Epithelial cell of prostate (primary cell): ENCODE results near the gene PGAM2.
A peak's percentile ranks its signal among the peaks of the same experiment; 100 is the strongest.

Experiments
- DNase-seq: peaks from one replicate; pipeline ENCODE4 v3.0.0-alpha.2; 2011; ENCODE audit warnings: low read depth, low spot score
- H3K27ac ChIP-seq: fragments of 450-650 bp; 2 replicates; pipeline ENCODE4 v1.5.1; 2017; ENCODE audit warnings: mild to moderate bottlenecking

Gene PGAM2

GRCh38 chr7:44068054-44068453 lies 2.7 kb upstream of the PGAM2 start:
- H3K27ac ChIP-seq: no peak overlapping the region
- no peak for DNase-seq

GRCh38 chr7:44067064-44067951 lies 1.9 kb upstream of the PGAM2 start:
- no peak overlapping the region for H3K27ac ChIP-seq
- DNase-seq: no peak

GRCh38 chr7:44066494-44067063 lies 1.2 kb upstream of the PGAM2 start:
- no peak for DNase-seq
- H3K27ac ChIP-seq: no peak overlapping the region

GRCh38 chr7:44066111-44066460 lies 719 bp upstream of the PGAM2 start:
- DNase-seq: no peak
- no peak overlapping the region for H3K27ac ChIP-seq

DNA sequence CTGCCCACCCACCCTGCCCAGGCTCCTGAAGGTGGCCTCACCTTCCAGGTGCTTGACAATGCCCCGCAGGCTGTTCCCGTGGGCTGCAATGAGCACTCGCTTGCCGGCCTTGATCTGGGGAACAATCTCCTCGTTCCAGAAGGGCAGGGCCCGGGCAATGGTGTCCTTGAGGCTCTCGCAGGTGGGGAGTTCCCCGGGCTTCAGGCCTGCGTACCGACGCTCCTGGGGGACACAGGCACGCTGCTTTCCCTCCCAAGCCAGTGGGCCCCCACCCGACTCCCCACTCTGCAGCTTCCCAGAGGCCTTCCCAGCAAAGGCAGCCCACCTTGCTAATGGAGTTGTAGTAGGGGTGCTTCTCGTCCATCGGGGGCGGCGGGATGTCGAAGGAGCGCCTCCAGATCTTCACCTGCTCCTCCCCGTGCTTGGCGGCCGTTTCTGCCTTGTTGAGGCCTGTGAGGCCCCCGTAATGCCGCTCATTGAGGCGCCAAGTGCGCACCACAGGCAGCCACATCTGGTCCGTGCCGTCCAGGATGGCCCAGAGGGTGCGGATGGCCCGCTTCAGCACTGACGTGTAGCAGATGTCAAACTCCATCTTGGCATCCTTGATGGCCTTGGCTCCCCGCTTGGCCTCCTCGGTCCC lies 456 bp downstream of the PGAM2 start:
- DNase-seq: no peak
- no peak overlapping the region for H3K27ac ChIP-seq

GRCh38 chr7:44063894-44064651 lies 1.3 kb downstream of the PGAM2 start:
- DNase-seq: no peak
- H3K27ac ChIP-seq: no peak overlapping the region

DNA sequence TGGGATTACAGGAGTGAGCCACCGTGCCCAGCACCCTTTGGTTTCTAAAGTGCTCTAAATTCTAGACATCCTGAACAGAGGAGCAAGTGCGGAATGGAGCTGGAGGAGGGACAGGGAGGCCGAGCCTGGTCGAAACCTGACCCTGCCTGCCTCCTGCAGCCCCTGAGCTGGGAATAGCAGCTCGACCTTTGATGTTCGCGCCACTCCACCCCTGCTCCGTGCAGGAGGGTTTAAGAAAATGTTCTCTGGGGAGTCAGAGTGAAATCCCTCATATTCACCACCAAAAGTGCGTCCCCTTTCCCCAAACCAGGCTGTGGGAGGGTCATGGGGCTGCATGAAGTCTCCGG lies 1.8 kb downstream of the PGAM2 start:
- no peak overlapping the region for H3K27ac ChIP-seq
- no peak for DNase-seq

DNA sequence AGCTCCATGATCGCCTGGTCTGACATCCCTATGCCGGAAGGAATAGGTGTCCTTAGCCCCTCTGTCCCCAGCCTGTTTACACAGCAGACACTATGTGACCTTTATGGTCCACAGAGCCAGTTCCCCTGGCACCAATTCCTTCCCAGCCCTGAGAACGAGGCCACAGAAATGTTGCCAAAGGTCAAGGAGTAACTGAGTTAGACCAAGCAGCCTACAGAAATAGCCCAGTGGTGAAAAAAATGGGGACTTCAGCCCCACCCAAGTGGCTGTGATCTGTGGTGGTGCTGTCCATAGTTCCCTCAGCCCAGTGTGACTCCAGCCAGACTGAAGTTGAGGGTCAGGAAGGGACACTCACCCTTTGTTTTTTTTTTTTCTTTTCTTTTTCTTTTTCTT lies 2.5 kb downstream of the PGAM2 start:
- DNase-seq: no peak
- H3K27ac ChIP-seq: no peak overlapping the region

DNA sequence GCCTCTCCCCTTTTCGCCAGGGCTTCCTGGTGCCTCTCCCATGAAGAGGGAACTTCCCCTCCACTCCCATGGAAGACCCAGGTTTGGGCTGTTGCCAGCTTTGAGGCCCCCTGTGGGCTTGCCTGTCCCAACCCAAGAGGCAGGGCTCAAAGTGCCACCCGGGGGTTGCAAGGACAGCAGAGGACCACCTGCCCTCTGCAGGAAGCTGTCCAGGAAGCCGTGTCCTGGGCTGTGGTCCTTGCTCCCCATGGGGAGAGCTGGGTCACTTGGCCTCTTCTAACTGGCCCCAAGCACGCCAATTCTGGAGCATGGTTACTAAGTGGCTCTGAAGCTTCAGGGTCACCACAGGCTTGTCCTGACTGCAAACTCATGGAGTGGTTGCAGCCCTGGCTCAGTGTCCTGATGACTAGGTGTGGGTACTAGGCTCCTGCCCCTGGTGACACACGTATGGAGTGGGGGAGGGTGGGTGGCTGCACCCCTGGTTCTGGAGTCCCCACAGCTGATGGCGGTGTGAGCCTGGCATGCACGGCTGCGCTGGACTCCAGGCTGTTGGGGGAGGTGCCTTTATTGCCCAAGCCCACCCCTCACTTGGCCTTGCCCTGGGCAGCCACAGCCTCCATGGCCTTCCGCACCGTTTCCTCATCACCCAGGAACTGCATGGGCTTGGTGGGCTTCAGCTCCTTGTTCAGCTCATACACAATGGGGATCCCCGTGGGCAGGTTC lies 3.0 kb downstream of the PGAM2 start:
- DNase-seq: no peak
- no peak overlapping the region for H3K27ac ChIP-seq

DNA sequence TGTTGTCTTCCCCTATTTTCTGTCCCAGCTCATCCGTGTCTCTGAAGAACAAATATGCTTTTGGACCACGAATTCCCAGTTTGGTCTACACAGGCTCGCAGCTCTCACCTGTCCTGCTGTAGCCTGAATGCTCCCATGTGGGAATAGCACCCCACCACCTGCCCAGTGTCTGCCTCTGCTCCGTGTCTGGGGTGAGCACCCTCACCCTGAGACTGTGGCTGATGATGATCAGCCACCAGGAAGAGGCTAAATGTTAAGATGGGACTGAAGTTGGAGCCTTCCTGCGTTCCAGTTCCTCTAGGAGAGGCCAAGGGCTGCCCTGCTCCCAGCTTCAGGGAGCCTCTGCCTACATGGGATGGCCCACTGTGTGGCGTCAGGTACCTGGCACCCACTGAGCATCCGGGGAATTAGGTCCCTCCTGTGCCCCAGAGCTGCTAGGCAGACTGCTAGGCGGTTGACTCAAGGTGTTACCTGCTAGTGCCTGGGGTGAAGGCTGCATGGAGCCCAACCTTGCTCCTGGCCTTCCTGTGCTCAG lies 3.7 kb downstream of the PGAM2 start:
- no peak for DNase-seq
- H3K27ac ChIP-seq: no peak overlapping the region

DNA sequence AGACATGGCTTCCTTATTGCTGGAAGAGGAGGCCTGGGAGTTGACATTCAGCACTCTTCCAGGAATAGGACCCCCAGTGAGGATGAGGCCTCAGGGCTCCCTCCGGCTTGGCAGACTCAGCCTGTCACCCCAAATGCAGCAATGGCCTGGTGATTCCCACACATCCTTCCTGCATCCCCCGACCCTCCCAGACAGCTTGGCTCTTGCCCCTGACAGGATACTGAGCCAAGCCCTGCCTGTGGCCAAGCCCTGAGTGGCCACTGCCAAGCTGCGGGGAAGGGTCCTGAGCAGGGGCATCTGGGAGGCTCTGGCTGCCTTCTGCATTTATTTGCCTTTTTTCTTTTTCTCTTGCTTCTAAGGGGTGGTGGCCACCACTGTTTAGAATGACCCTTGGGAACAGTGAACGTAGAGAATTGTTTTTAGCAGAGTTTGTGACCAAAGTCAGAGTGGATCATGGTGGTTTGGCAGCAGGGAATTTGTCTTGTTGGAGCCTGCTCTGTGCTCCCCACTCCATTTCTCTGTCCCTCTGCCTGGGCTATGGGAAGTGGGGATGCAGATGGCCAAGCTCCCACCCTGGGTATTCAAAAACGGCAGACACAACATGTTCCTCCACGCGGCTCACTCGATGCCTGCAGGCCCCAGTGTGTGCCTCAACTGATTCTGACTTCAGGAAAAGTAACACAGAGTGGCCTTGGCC lies 4.3 kb downstream of the PGAM2 start:
- DNase-seq: no peak
- no peak overlapping the region for H3K27ac ChIP-seq

DNA sequence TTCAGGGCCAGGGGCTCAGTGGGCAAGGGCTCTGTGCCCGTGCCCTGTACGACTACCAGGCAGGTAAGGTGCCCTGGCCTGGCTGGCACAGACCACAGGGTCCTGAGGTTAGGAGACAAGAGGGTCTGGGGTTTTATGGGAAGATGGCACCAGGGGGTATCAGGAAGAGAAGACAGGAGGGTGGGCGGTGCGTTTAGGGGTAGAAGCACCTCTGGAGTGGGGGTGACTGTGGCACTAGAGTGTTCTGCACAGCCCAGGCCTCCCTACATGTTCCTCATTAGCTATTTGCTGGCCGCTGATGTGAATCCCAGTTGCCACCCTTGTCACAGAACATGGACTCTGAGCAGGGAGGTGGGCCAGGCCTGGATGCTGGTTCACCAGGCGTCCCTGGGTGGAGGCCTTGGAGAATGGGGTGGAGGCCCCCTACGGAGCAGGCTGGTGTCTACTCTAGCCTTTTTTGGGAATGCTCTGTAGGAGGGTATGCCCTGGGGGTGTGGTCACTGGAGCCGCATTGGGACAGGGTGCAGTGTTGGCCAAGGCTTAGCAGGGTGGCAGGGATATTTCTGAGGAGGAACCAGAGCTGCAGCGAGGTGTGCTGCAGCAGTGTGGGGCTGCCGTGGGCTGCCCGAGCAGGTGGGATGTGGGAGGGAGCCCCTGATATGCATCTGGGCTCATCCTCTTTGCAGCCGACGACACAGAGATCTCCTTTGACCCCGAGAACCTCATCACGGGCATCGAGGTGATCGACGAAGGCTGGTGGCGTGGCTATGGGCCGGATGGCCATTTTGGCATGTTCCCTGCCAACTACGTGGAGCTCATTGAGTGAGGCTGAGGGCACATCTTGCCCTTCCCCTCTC lies 5.0 kb downstream of the PGAM2 start:
- H3K27ac ChIP-seq: no peak overlapping the region
- DNase-seq: no peak

DNA sequence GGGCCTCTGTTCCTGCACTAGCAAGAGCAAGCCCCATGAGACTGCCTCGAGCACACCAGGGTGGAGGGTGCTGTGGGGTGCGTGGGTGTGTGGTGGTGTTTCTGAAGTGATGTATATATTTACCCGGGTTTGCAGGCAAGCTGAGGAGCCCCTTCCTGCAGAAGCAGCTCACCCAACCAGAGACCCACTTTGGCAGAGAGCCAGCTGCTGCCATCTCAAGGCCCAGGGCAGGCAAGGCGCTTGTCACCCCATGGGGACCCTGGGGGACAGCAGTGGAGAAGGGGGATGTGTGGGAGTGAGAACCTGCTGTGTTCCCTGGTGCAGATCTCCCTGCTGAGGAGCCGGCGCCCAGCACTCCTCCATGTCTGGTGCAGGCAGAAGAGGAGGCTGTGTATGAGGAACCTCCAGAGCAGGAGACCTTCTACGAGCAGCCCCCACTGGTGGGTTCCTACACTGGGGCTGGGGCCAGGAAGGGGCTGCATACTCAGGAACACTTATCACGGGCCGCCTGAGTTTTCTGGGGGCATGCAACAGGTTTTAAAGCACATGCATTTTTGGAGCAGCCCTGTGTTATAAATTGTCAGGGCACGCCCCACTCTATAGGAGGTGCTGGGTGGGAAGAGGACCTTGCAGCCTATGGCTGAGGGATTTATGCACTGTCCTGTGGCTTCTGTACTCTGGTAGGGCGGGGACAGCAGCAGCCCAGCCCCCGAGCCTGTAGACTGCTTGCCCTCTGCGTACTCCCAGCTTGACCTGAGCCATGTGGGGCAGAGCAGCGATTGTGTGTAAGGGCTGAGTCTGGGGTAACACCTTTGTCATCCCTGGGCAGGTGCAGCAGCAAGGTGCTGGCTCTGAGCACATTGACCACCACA lies 5.9 kb downstream of the PGAM2 start:
- H3K27ac ChIP-seq: no peak overlapping the region
- no peak for DNase-seq

DNA sequence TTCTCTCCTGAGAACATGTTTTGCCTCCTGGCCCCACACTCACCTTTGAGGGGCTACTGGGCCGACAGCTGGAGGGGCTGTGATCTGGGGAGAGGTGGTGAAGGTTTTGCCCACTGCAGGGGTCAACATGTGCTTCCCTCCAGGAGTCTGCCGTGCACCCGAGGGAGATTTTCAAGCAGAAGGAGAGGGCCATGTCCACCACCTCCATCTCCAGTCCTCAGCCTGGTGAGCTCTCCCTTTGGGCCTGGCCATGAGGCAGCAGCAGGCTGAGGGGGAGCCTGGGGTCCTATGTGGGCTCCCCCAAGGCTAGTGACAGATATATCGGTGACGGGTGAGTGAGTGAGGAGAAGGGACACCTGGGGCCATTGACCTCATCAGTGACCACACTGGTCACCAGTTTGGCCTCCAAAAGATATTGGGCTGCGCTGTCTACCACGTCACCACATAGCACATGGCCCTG lies 6.6 kb downstream of the PGAM2 start:
- DNase-seq: no peak
- peak overlapping the region; percentile 13 for H3K27ac ChIP-seq

GRCh38 chr7:44057849-44058758 lies 7.3 kb downstream of the PGAM2 start:
- DNase-seq: peak; percentile 50

GRCh38 chr7:44057181-44057848 lies 8.1 kb downstream of the PGAM2 start:
- H3K27ac ChIP-seq: peak overlapping the region; percentile 13
- DNase-seq: no peak

More at GRCh38 chr7:44057849-44058758, 7.3 kb downstream of the PGAM2 start:
- peak overlapping the region; percentile 13 for H3K27ac ChIP-seq
